Hepatocyte (in vitro differentiated cells): ENCODE results near the gene ATP8A2.

Experiments used
- CTCF ChIP-seq: fragments of 200-600 bp; sonication (generic); IDR thresholded peaks from 2 replicates; pipeline ENCODE4 v1.5.1; 2016; ENCODE audit warnings: antibody characterized with exemption, mild to moderate bottlenecking; ENCODE audit not compliant: poor library complexity
- EZH2 ChIP-seq: fragments of 200-600 bp; sonication (generic); IDR thresholded peaks from 2 replicates; pipeline ENCODE4 v1.6.1; 2016; ENCODE audit warnings: antibody characterized with exemption, mild to moderate bottlenecking, borderline replicate concordance
- EZH2phosphoT487 ChIP-seq: fragments of 200-600 bp; sonication (generic); IDR thresholded peaks from one replicate; pipeline ENCODE4 v1.6.1; 2018; ENCODE audit warnings: antibody characterized with exemption, mild to moderate bottlenecking, low read depth, moderate library complexity; ENCODE audit not compliant: unreplicated experiment, severe bottlenecking

- no peak for TF ChIP-seq CTCF
- TF ChIP-seq EZH2phosphoT487, result no peak
- no peak for TF ChIP-seq EZH2
These were observed 49.8 kb downstream of the ATP8A2 start for GRCh38 chr13:25421612-25422011.
